Endodermal cell (in vitro differentiated cells): ENCODE results near the gene PAWR. TPM values are rescaled to one million over a fixed set of nuclear protein-coding genes. Genes with fewer than 3 reads are reported as not detected.

Experiments used
- DNase-seq: peaks from one replicate; pipeline ENCODE4 v3.0.0-alpha.2; 2017
- H3K27ac ChIP-seq: 2 replicates; pipeline ENCODE4 v1.5.1; 2013; ENCODE audit warnings: mild to moderate bottlenecking, low read depth, low read length, moderate library complexity
- H3K27me3 ChIP-seq: 2 replicates; pipeline ENCODE4 v1.6.1; 2013; ENCODE audit warnings: mild to moderate bottlenecking, low read length, moderate library complexity; ENCODE audit not compliant: insufficient read depth, control insufficient read depth, poor library complexity, severe bottlenecking
- H3K36me3 ChIP-seq: 2 replicates; pipeline ENCODE4 v1.7.0; 2013; ENCODE audit warnings: mild to moderate bottlenecking, low read length, moderate library complexity; ENCODE audit not compliant: control insufficient read depth, insufficient read depth
- H3K4me1 ChIP-seq: one replicate; pipeline ENCODE4 v1.7.0; 2013; ENCODE audit warnings: low read length; ENCODE audit not compliant: control insufficient read depth, insufficient read depth
- H3K4me3 ChIP-seq: 2 replicates; pipeline ENCODE4 v1.5.1; 2013; ENCODE audit warnings: mild to moderate bottlenecking, low read length, moderate library complexity
- H3K9ac ChIP-seq: 2 replicates; pipeline ENCODE4 v1.6.1; 2013; ENCODE audit warnings: mild to moderate bottlenecking, low read length, moderate library complexity; ENCODE audit not compliant: poor library complexity, severe bottlenecking; ENCODE audit errors: extremely low read depth
- H3K9me3 ChIP-seq: 2 replicates; pipeline ENCODE4 v1.6.1; 2013; ENCODE audit warnings: mild to moderate bottlenecking, low read length, moderate library complexity; ENCODE audit not compliant: control insufficient read depth
- H3K27ac Mint-ChIP-seq: 2 replicates; pipeline ENCODE4 v1.8.0; 2020; ENCODE audit warnings: mixed read lengths
- H3K27me3 Mint-ChIP-seq: 2 replicates; pipeline ENCODE4 v1.8.0; 2021; ENCODE audit warnings: mild to moderate bottlenecking, mixed read lengths; ENCODE audit not compliant: insufficient read depth
- H3K36me3 Mint-ChIP-seq: 2 replicates; pipeline ENCODE4 v1.8.0; 2020; ENCODE audit warnings: low read depth, mixed read lengths
- H3K4me1 Mint-ChIP-seq: 2 replicates; pipeline ENCODE4 v1.8.0; 2020; ENCODE audit warnings: mixed read lengths
- H3K4me3 Mint-ChIP-seq: 2 replicates; pipeline ENCODE4 v1.8.0; 2020; ENCODE audit warnings: mild to moderate bottlenecking, moderate library complexity, mixed read lengths
- H3K9me3 Mint-ChIP-seq: 2 replicates; pipeline ENCODE4 v1.8.0; 2020; ENCODE audit warnings: mild to moderate bottlenecking, mixed read lengths
- WGBS, 2 experiments: methylation state at CpG; one replicate each; pipeline versions ENCODE4 v1.1.5 to v1.1.7; 2013; ENCODE audit warnings: missing lambda C conversion rate in 2 of 2, mixed read lengths in 1 of 2; ENCODE audit not compliant: insufficient coverage in 1 of 2, insufficient read length in 1 of 2; 5-methylcytosine and 5-hydroxymethylcytosine counted together
- total RNA-seq, 2 donors: library from RNA; stranded (reverse); fragmentation: NEBNext Ultra II Directional in 1 of 2; extraction: Animal tissue kit (Norgen Biotek cat#: 25700) in 1 of 2; gene quantifications; 2 replicates in 1 of 2; 3 replicates in 1 of 2; pipeline ENCODE4 v1.2.1, GENCODE V29; 2021
- TF ChIP-seq, protein P1 (sequence below): fragments of 200-600 bp; sonication (generic); conservative IDR thresholded peaks from 2 replicates; pipeline ENCODE4 v1.5.0; 2021; ENCODE audit warnings: antibody characterized with exemption, mild to moderate bottlenecking

Gene PAWR
- total RNA-seq, 2 donors from 2014 or later: 128 to 147 TPM

DNA sequence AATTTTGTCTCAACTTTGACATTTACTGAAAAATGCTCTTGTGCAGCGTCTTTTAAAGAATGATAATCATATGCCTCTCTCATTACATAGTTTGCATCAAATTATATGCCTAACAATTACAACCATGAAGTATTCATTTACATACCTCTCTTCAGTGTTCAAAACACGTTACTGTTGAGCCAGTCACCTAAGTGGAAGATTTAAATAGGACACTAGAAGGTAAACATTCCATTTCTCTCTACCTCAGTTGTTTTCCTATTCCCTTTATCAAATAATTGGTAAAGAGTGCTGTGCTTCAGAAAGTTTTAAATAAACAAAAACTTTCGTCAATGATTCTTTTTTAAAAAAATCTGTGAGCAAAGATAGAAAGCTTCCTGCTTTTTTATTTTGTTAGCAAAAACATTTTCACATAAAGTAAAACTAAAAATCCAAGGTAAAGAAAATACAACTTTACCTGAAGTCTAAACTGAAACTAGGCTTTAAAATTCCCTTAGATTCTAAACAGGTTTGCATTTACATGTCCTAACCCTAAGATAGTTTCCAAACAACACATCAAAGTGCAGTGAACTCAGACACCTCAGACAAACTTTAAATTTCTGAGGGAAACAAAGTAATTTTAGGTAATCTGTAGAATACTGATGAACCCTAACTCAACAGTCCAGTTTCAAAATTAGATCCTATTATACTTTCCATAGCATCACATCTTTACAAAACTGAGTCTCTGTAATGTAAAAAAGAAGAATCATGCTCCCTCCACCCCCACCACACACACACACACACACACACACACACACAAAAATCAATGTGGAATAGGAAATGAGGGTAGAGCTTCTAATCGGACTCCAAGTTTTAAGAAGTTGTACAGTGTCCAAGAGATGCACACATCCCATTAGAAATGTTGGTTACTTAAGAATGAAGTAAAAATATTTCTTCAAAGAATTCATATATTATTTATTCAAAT lies 46.2 kb downstream of the PAWR start:
- Mint-ChIP-seq H3K27ac (peak overlapping the region; percentile 15), H3K9me3 (peaks cover 15% of the 10 kb centered on the region), H3K36me3 (peaks cover 24% of the 10 kb centered on the region), H3K27me3 (no peaks in the 10 kb centered on the region), H3K4me3 (no peak overlapping the region), H3K4me1 (peaks cover 39% of the 10 kb centered on the region)
- Histone ChIP-seq H3K27ac (no peak overlapping the region), H3K27me3 (no peaks in the 10 kb centered on the region), H3K9ac (no peak overlapping the region), H3K9me3 (peaks cover 12% of the 10 kb centered on the region), H3K4me3 (peak overlapping the region; percentile 32), H3K36me3 (peaks cover 4% of the 10 kb centered on the region), H3K4me1 (peaks cover 6% of the 10 kb centered on the region)
- TF ChIP-seq, protein P1, sequence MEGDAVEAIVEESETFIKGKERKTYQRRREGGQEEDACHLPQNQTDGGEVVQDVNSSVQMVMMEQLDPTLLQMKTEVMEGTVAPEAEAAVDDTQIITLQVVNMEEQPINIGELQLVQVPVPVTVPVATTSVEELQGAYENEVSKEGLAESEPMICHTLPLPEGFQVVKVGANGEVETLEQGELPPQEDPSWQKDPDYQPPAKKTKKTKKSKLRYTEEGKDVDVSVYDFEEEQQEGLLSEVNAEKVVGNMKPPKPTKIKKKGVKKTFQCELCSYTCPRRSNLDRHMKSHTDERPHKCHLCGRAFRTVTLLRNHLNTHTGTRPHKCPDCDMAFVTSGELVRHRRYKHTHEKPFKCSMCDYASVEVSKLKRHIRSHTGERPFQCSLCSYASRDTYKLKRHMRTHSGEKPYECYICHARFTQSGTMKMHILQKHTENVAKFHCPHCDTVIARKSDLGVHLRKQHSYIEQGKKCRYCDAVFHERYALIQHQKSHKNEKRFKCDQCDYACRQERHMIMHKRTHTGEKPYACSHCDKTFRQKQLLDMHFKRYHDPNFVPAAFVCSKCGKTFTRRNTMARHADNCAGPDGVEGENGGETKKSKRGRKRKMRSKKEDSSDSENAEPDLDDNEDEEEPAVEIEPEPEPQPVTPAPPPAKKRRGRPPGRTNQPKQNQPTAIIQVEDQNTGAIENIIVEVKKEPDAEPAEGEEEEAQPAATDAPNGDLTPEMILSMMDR: no peak
- 71 to 90% methylated on average over 1 to 3 of the region's 4 CpGs for WGBS, 2 experiments
- DNase-seq: no peak

DNA sequence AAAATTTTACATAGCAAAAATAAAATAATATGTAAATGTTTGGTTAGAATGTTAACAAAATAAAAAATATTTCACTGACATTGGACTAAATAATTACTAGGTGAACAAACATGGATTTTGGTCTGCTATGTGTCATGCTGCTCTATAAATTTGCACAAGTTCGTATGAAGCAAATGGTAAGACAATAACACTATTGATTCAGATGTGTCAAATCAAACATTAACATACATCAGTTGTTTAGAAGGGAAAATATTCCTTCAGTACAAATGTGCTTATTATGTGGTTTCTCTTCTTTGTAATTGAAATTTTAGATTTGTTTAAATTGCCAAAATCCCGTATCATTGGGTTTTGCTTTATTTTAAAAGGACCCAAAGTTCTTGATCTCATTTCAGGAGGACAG lies 46.9 kb downstream of the PAWR start:
- H3K9me3 ChIP-seq: peaks cover 12% of the 10 kb centered on the region
- H3K9ac ChIP-seq: no peak overlapping the region
- Mint-ChIP-seq H3K36me3 (peaks cover 21% of the 10 kb centered on the region), H3K27me3 (no peaks in the 10 kb centered on the region), H3K4me3 (no peak overlapping the region), H3K4me1 (peaks cover 39% of the 10 kb centered on the region), H3K27ac (no peak overlapping the region), H3K9me3 (peaks cover 15% of the 10 kb centered on the region)
- DNase-seq: no peak
- peak overlapping the region; percentile 32 for H3K4me3 ChIP-seq
- WGBS, 2 experiments: 92% methylated on average over 2 of the region's 2 CpGs; no CpG with 5 or more reads in 1 of the 2 experiments
- H3K4me1 ChIP-seq: peaks cover 6% of the 10 kb centered on the region
- no peak overlapping the region for H3K27ac ChIP-seq
- H3K27me3 ChIP-seq: no peaks in the 10 kb centered on the region
- H3K36me3 ChIP-seq: peaks cover 4% of the 10 kb centered on the region
- TF ChIP-seq, protein P1: no peak

DNA sequence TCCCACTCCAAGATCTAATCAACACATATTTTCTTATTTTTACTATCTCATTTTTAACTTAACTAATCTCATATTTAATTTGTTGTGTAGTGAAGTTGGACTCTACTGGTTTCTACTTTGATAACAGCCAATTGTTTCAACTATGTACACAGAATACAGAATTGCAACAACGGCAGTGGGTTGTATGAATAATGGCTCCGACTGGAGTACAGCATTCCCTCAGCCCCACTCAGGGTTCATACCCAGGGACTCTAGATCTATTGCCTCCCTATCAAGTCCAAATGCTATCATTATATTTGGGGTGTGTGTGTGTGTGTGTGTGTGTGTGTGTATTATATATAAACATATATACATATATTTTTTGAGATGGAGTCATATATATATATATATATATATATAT lies 52.3 kb downstream of the PAWR start:
- H3K9me3 Mint-ChIP-seq: peaks cover 2% of the 10 kb centered on the region
- Histone ChIP-seq H3K27me3 (no peaks in the 10 kb centered on the region), H3K27ac (no peak overlapping the region), H3K4me3 (no peak overlapping the region), H3K36me3 (no peaks in the 10 kb centered on the region), H3K4me1 (peaks cover 4% of the 10 kb centered on the region), H3K9me3 (no peaks in the 10 kb centered on the region), H3K9ac (no peak overlapping the region)
- peaks cover 43% of the 10 kb centered on the region for H3K4me1 Mint-ChIP-seq
- H3K27ac Mint-ChIP-seq: no peak overlapping the region
- TF ChIP-seq, protein P1: no peak
- H3K36me3 Mint-ChIP-seq: peaks cover 7% of the 10 kb centered on the region
- H3K27me3 Mint-ChIP-seq: no peaks in the 10 kb centered on the region
- no peak overlapping the region for H3K4me3 Mint-ChIP-seq
- no peak for DNase-seq
- 80 to 89% methylated on average over 1 to 2 of the region's 2 CpGs for WGBS, 2 experiments
